ENCODE data around the gene RPL38.

RPL38 gene

DNA sequence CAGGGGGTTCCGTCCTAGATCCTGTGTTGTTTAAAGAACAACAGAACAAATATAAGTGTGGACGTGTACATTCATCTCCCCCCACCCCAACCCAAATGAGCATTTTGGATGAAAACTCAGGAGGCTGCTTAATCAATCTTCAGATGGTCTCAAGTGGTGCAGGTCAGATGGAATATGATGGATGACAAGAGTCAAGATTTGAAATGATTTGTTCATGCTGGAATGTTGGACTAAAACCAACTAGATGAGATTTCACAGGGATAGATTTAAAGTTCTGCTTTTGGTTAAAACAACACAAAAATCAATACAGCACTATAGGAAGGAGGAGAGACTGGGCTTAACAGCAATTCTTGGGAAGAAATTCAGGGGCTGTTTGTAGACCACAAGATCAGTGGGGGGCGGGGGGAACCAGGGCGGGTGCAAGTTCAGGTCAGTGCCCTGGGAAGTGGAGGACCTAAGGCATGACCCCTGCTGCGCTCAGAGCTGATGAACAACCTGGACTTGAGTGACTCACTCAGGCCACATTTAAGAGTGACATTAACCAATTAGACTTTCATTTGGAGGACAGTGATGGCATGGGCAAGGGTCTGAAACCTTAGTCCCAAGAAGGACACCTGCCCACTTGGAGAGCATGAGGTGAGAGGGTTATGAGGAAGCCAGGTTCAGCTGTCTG lies 25.0 kb downstream of the RPL38 start:
- no peak for DNase-seq

DNA sequence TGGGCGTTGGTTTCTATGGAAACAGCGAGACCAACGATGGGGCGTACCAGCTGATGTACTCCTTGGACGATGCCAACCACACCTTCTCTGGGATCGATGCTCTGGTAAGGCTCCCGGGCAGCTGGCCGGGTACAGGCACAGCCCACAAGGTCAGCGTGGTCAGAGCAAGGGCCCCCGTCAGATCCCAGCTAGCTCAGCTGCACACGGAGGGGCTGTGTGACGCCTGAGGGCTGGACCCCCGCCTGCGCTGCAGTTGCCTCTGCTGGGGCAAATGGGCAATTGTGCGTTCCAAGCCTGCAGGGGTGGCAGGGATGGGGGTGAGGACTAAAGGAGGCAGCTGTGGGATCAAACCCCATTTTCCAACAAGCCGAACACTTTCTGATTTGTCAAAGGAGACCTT lies 27.4 kb downstream of the RPL38 start:
- DNase-seq = no peak

DNA sequence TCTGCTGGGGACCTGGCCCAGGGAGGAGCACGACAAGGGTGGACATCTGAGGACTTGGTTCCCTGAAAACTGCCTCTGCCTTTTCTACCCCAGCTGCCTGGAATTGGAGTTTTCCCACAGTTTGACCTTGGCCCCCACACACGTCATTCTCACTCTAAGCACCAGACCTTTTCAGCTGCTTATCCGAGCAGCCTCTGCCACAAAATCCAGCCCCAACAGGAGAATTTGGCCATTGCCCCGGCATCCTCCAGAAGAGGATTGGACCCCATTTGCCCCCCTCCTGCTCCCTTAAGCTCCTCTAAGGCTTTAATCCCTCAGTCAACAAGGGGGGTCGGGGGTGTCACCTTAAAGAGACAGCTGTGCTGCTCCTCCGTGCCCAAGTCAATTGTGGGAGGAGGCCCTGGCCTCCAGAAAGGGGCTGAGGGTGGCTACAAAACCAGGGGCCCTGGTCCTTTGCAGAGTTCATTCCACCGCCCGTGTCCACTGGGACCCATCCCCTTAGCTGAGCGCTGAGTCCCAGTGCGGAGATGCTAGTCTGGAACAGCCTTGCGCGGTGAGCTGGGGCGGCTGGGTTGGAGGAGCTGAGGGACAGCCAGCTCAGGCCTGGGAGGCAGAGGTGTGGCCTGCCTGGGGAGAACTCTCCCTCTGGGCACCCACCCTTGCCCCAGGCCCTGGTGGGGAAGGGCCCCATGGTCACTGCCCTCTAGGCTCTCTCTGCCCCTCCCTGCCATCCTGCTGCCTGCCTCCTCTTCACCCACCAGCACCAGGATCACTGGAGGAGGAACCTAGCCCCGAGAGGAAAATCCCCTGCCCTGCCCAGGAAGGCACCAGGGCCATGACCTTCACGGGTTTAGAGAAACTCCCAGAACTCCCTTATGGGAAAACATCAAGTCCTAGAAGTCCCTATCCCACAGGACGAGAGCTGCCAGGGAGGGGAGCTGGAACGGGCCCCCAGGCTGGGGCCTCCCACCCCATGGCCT lies 28.7 kb downstream of the RPL38 start:
- no peak for DNase-seq

DNA sequence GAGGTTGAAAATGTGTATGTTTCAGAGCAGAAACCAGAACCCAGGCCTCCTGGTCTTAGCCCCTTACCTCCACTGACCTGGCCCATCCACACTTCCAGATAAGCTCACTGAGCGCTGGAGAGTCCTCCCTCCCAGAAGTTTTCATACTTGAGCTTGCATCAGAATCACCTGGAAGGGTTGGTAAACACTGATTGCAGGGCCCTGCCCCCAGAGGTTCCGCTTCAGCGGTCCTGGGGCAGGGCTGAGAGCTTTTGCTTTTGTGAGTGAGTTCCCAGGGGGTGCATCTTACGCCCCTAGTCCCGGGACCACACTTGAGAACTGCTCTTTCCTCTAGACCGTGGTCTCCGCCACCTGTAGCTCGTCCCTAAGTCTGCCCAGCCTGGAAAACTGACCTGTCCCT lies 30.5 kb downstream of the RPL38 start:
- DNase-seq = no peak

DNA sequence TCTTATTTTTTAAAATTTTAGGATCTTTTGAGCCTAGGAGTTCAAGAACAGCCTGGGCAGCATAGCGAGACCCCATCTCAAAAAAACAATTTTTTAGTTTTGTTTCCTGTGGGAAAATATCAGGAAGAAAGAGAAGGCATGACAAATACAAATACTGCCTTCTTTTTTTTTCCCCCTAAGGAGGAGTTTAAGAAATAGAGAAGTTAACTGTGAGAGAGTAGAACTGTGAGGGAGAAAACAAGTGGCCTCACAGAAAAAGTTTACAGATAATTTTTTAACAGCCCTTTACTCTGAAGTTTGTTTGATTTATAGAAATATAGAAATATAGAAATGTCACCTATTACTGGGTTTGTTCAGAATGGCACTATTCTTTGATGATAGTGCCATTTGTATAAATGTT lies 31.0 kb downstream of the RPL38 start:
- no peak for DNase-seq

DNA sequence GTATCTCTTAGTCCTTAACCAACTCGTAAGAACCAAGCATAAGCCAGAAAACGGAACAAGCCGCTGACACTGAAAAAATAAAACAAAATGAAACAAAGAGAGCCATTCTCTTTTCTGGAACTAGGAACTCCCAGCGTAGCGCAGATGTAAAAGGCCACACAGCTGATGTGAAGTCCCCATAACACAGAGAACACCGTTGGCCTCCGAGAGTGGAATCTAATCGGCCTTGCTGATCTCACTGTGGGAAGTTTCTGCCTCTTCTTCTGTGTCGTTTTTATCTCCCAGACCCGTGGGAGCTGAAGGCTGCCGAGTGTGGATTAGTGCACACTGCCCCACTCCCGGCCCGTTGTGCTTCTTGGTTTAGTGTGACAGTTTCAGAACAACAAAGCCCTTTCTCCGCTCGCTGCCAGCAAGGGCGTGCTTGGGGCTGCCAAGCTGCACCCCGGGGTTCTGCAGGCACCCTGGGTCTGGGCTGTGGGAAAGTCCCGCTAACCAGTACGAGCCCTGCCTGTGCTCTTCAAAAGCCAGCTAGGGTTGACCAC lies 31.6 kb downstream of the RPL38 start:
- DNase-seq = no peak

DNA sequence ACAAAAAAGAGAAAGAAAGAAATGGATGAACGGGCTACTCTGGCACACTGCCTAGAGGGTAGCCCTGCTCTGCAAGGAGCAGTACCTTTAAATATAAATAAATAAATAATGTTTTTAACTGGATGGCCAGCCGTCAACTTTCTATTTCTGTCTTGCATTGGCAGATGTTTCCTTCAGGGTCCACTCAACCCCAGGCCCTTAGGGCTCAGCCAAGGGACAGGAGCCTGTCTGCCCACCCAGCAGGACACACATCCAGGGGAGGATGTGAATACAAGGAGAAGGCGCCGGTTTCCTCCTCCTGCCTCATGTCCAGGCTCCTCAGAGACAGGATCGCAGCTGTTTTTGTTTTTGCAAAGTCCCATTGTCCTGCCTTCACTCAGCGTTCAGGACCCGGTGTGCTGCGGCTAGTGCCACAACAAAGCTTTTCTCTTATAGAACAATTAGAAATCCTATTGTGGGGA lies 32.5 kb downstream of the RPL38 start:
- no peak for DNase-seq

DNA sequence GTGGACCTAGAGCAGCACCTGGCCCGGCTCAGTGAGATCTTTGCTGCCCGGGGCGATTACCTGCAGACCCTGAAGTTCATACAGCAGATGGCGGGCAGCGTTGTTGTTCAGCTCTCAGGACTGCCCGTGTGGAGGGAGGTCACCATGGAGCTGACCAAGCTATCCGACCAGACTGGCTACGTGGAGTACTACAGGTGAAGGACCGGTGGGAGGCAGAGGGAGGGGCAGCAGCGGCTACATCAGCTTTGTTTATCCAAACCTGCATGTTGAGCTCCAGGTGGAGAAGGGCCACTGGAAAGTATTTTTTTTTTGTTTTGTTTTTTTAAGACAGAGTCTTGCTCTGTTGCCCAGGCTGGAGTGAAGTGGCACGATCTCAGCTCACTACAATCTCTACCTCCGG lies 33.8 kb downstream of the RPL38 start:
- DNase-seq = no peak

DNA sequence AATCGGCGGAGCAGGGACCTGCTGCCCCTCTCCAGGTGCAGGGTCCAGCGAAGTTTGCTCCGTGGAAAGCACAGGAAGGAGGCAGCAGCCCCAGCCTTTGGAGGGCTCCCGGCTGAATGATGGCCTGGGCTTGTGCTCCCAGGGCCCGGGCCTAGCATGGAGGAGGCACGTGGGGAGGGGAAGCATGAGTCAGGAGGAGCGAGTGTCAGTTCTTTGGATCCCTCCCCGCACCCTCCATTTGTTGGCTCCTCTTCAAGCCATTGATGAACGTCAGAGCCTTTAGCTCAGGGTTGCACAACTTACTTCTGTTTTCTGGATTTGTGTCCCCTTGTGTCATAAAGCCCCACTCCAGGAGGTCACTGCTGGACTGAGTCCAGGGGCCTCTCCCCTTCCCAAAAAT lies 35.7 kb downstream of the RPL38 start:
- no peak for DNase-seq

DNA sequence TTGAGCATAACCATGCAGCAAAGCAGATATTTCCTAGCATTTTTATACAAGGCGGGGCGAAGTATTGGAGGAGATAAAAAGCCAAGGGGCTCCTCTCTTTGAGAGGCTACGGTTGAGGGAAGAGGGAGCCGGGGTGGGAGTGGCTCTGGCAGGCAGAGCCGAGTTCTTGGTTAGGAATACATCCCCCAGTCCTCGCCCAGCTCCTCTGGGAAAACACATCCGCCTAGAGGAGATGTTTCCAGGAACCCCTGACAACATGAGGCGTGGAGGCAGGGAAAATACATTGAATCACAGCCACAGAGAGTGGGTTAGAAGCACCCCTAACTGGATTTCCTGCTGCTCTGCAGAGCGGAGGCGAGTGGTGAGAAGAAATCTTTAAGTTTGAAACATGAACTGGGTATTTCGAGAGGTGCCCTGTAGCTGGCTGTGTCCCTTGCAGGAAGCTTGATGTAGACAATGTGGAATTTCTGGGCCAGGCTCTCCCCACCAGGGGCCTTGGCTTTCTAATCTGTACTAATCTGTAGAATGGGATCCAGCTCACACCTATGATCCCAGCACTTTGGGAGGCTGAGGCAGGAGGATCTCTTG lies 37.2 kb downstream of the RPL38 start:
- no peak for DNase-seq

DNA sequence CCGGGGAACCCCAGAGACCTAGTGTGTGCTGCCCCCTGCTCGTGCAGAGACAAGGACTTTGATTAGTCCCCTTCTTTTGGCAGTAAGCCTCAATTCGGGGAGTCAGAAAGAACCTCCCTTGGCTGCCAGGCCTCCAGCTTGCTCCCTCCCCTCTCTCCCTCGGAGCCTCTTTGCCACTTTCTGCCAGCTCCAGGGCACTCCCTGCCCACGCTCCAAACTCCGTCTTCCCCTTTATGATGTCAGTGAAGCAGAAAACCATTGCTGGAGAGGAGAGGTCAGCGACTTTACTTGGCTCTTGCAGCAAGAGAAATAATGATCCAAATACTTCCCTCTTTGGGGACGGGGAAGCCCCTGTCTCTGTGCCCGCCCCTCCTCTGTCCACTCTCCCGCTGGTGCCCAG lies 38.0 kb downstream of the RPL38 start:
- DNase-seq = no peak

DNA sequence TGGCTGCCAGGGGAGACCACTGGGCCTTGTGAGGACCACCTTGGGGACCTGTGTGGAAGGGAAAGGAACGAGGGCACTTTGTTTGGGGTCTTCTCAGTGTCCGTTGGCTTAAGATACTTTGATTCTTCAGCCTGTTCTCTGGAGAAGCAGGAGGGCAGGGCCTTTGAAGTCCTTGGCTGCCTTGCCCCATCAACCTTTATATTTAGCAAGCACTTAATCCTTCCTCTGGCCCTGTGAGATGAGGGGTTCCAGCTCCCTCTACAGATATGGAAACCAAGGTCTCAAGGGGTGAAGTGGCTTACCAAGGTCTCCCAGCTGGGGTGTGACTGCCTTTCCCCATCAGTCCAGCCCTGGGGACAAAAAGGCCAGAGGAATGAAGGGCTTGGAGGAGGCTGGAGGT lies 38.4 kb downstream of the RPL38 start:
- DNase-seq = no peak

DNA sequence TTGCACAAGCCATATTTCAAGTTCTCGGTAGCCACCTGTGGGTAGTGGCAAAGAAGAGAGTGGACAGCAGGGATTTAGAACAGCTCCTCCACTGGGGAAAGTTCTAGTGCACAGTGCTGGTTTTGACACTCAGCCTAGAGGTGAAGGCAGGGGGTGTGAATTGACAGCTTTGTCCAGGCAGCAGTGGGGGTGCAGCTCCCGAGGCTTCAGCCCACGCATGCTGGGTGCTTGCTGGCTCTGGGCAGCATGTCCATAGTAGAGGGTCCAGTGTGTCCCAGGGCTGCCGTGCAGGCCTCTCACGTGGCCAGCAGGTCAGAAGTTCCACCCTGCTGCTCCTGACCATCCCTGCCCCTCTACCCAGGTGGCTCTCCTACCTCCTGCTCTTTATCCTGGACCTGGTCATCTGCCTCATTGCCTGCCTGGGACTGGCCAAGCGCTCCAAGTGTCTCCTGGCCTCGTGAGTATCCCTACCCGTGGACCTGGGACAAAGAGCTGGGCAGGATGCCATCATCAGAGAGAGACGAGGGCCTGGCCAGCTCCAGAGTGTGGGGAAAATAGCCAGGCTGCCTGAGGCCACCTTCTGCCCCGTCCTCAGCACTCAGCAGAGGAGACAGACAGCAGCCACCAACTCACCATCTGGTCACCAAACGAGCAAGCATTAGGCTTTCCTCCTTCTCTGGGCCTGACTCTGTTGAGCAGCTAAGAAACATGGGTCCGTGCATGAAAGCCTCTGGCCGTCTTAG lies 39.7 kb downstream of the RPL38 start:
- DNase-seq = no peak

DNA sequence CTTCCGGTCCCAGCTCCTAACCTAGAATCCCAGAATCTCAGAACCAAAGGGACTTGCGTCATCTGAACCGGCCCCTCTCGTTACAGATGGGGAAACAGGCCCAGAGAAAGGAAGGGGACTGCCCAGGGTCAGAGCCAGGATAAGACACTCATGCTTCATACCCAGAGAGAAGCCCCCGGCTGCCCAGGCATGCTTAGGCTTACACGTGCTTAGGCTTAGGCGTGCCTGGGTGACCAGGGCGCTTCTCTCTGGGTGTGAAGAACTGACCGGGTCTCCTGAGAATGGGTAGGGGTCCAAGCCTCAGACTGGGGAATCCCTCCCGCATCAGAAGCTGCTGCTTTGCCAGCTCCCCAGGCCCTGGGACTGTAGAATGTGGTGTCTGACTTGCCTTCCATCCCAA lies 40.6 kb downstream of the RPL38 start:
- DNase-seq = no peak

DNA sequence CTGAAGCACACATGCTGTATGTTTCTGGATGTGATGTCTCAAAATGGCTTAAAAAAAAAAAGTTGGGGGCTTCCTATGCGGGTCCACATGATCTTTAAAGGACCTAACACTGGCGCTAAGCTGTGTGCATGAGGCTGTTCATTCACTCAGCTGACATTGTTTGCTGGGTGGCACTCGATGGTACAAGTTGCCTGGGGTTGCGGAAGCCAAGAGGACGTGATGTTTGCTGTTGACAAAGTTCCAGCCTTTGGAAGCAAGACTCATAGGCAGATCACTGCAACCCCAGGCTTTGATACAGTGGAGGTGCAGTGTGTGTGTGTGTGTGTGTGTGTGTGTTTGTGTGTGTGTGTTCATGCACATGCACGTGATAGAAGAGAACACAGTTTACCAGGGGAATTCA lies 41.1 kb downstream of the RPL38 start:
- no peak for DNase-seq

DNA sequence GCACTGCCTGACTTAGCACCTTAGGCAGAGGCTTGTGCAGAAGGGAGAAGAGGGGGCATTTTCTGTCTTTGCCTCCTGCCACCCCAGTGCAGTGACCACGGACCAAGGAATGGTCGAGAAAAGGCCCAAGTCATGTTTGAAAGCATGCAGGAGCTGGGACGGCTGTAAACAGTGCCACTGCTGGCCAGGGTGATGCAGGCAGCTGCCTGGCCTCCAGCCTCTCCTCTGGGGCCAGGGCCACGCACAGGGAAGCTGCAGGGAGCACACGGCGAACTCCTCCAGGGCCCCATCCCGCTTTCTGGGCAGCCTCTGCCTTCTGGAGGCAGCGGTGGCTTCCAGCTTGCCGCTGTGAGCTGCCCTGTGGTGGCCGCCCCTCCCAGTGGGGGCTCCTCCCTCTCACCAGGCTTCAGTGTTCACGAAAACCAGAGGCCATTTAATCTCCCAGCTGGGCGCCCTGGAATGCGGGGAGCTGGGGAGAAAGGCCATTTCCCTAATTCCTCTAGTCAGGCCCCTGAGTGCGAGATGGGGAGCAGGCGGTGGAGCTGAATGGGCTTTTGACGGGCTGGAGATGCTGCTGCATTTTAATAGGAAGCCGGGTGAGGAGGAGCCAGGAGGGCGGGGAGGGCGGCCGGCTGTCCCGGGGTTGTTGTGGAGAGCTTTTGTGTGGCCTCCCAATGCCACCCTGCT lies 41.8 kb downstream of the RPL38 start:
- DNase-seq = no peak

DNA sequence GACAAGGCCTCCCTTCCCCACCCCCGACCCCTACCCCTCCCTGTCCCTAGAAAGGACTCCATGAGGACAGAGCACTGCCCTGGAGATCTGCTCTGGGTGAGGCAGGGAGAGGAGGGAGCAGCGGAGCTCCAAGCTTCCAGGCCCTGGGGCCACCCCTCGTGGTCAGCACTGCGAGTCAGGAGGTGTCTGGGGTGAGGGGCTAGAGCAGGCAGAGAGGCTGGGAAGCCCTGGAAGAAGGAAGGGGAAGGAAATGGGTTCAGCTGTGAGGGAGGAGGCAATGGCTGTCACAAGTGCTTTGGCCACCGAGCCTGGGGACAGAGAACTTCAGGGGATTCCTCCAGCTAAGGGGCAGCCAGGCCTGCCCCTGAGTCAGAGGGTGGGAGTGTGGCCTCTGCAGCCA lies 42.4 kb downstream of the RPL38 start:
- no peak for DNase-seq

DNA sequence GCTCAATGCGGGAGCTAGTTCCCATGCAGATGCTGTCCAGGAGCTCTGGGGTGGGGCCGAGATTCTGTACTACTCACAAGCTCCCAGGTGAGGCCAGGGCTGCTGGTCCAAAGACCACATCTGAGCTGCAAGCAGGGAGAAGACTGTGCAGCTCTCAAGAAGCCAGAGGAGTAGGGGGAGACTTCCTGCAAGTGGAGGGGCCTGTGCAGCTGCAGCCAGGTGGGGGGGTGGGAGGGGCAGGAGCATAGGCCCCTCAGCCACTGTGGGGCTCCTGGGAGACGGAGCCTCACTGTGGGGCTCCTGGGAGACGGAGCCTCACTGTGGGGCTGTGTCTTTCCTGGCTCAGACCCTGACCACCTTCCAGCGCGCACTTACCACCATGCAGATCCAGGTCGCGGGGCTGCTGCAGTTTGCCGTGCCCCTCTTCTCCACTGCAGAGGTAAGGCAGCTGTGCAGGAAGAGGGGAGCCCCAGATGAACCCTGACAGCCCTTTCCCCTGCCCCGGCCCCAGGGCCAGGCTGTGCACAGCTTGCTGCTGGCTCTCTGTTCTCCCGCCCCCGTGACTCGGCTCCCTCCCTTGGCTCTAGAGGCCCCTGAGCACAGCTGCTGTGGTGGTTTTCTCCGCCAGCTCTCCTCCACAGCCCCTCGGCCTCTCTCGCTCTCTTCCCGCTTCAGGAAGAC lies 46.3 kb downstream of the RPL38 start:
- no peak for DNase-seq

DNA sequence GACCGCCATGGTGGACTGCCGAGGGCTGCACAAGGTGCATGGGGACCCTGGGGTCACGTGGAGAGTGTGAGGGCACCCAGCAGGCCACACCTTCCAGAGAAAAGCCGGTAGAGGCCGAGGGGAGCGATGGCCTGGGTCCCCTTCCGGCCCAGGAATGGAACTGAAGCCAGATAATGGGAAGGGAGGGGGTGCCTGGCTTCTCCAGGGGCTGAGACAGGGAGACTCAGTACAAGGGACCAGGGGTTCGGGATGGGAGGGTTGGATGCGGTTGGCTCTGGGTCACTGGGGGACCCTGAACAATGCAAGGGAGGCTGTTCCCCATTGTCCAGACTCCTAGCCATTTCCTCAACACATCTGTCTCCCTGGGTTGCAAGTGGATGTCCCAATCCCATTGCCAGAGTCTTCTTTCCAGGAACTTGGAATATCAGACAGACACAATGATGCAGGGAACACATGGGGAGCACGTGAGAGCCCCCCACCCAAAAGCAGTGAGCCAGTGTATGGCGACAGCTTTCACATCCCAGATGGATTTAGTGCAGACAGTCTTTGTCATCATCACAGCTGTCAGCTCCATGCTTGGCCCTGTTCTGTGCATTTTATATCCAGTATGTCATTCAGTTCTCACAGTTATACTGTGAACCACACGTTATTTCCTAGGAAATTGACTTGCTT lies 47.0 kb downstream of the RPL38 start:
- DNase-seq = no peak

DNA sequence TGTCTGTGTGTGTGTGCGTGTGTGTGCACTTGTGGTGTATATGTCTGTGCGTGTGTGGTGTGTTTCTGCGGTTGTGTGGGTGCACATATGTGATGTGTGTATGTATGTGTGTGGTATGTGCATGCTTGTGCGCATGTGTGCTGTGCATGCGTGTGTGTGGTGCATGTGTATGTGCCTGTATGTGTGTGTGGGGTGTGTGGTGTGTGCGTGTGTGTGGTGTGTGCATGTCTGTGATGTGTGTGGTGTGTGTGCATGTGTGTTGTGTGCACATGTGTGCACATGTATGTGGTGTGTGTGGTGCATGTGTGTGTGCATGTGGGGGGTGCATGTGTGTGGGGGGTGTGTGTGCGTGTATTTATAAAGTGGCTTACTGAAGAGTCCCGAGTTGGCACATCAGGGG lies 47.6 kb downstream of the RPL38 start:
- DNase-seq = no peak

DNA sequence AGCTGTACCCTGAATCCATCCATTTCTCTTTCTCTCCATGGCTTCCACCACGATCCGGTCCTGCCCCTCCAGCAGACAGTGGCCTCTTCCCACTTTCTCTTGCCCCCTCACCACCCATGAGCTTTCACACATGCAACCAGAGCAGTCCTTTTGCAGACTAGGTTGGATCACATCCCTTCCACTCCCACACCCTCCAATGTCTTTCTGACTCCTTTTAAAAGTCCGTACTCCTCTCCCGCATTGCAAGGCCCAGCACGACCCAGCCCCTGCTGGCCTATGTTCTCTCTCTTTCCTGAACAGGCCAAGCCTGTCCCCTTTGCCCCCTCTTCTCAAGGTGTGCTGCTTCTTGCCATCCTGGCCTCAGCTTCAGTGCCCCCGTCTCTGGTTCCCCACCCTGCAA lies 48.1 kb downstream of the RPL38 start:
- no peak for DNase-seq
